Measurements from ENCODE around the gene MAP3K4. TPM values are rescaled to one million over a fixed set of nuclear protein-coding genes. Genes with fewer than 3 reads are reported as not detected.

MAP3K4 gene
- total RNA-seq, 6 donors from 2014 or later: 23.7 to 52.1 (median 40.5) TPM

DNA sequence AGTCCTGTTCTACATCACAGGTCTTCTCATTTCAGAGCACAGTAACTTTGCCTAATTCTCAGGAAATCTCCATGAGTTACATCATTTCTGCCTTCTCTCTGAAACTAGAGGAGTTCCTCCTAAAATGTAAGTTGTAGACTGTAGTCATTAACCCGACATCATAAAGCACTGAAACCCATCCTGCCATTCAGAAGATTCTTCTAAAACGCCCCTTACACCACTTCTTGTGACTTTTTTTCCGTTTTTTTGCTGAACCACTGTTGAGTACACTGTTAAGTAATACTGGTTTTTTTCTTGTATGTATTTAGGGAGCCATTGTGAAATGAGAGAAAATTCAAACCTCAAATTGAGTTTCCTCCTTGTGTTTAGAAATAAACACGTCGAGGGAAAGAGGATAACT lies 117.3 kb downstream of the MAP3K4 start:
- ATAC-seq (ENCODE audit: low FRiP score in 2 of 2) (no peak), DNase-seq (no peak)
- Histone ChIP-seq H3K27ac (no peak overlapping the region), H3K9me3 (no peaks in the 10 kb centered on the region), H3K27me3 (no peaks in the 10 kb centered on the region), H3K36me3 (peaks cover 21 to 97% (median 64%) of the 10 kb centered on the region in 4 donors), H3K4me1 (no peaks in the 10 kb centered on the region), H3K4me3 (no peak overlapping the region)
- TF ChIP-seq POLR2AphosphoS5 (IDR thresholded peaks at IDR 0.05): no peak
- TF ChIP-seq, protein P1, sequence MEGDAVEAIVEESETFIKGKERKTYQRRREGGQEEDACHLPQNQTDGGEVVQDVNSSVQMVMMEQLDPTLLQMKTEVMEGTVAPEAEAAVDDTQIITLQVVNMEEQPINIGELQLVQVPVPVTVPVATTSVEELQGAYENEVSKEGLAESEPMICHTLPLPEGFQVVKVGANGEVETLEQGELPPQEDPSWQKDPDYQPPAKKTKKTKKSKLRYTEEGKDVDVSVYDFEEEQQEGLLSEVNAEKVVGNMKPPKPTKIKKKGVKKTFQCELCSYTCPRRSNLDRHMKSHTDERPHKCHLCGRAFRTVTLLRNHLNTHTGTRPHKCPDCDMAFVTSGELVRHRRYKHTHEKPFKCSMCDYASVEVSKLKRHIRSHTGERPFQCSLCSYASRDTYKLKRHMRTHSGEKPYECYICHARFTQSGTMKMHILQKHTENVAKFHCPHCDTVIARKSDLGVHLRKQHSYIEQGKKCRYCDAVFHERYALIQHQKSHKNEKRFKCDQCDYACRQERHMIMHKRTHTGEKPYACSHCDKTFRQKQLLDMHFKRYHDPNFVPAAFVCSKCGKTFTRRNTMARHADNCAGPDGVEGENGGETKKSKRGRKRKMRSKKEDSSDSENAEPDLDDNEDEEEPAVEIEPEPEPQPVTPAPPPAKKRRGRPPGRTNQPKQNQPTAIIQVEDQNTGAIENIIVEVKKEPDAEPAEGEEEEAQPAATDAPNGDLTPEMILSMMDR (IDR thresholded peaks at IDR 0.05): no peak
- no peak for TF ChIP-seq POLR2A (IDR thresholded peaks at IDR 0.05)
- TF ChIP-seq EP300 (IDR thresholded peaks at IDR 0.05): no peak
- 73 to 75% methylated on average over 5 of the region's 5 CpGs for WGBS, 2 donors

DNA sequence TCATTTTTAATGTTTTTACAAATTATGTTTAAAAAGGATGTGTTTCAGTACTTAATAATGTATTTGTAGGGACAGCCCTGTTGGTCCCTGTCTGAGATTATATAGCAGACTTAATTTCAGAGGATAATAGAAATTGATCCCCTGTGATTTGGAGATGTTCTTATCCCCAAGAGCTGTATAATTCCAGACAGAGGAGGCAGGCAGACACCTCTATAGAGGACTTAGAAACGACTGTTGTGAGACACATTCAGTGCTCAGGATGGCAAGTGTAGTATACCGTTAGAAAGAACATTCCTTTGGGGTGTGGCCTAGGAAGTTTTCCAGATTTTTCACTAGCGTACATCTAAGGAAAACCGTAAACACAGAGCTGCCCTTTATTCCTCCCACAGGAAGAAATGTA lies 117.8 kb downstream of the MAP3K4 start:
- H3K36me3 ChIP-seq: peaks cover 25 to 97% (median 67%) of the 10 kb centered on the region in 4 donors
- no peak overlapping the region for H3K4me3 ChIP-seq
- DNase-seq: no peak
- TF ChIP-seq POLR2AphosphoS5 (IDR thresholded peaks at IDR 0.05) (no peak), EP300 (IDR thresholded peaks at IDR 0.05) (no peak), POLR2A (IDR thresholded peaks at IDR 0.05) (no peak)
- TF ChIP-seq, protein P1 (IDR thresholded peaks at IDR 0.05): no peak
- H3K4me1 ChIP-seq: no peaks in the 10 kb centered on the region
- no peaks in the 10 kb centered on the region for H3K27me3 ChIP-seq
- WGBS, 2 donors: 83 to 89% methylated on average over 4 of the region's 4 CpGs
- no peaks in the 10 kb centered on the region for H3K9me3 ChIP-seq
- H3K27ac ChIP-seq: no peak overlapping the region
- no peak for ATAC-seq (ENCODE audit: low FRiP score in 2 of 2)

DNA sequence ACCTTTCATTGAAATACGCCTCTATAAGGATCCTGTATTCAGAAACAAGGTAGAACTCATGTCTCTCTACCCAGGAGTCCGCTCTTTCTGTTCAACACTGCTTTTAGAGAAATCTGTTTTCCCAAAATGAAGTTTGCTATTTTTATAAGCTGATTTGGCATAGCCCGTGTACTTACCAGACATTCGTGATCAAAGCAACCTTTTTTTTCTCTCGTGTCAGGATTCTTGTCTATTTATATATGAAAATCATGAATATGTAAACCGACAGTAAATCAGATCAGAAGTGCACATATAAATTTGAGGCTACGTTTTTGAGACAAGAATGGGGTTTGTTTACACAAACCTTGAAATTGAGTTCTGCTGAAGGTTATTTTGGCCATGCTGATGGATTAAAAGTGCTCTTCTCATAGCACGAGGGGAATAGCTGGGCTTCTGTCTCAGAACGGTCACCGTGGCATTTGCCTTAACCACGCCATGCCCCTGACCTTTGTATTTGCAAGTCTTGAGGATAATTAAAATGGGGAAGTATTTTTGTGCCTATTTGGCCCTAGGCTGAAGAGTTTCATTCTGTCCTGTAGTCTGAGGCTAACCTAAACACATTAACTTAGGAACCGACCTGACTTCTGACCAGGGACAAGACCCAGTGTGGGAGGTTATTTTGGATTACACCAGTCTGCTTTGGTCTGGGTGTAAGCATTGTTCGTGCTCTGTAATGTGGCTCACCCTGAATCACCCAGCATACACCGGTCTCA lies 118.6 kb downstream of the MAP3K4 start:
- Histone ChIP-seq H3K4me1 (no peaks in the 10 kb centered on the region), H3K9me3 (no peaks in the 10 kb centered on the region), H3K36me3 (peaks cover 26 to 97% (median 70%) of the 10 kb centered on the region in 4 donors), H3K4me3 (no peak overlapping the region), H3K27me3 (no peaks in the 10 kb centered on the region), H3K27ac (peak overlapping the region in 1 of 4 donors; percentile 58)
- no peak for DNase-seq
- TF ChIP-seq EP300 (IDR thresholded peaks at IDR 0.05) (no peak), POLR2AphosphoS5 (IDR thresholded peaks at IDR 0.05) (no peak), POLR2A (IDR thresholded peaks at IDR 0.05) (no peak)
- TF ChIP-seq, protein P1 (IDR thresholded peaks at IDR 0.05): no peak
- ATAC-seq (ENCODE audit: low FRiP score in 2 of 2): peak in 1 of 2 donors; percentile 16
- 90 to 91% methylated on average over 14 of the region's 14 CpGs for WGBS, 2 donors

DNA sequence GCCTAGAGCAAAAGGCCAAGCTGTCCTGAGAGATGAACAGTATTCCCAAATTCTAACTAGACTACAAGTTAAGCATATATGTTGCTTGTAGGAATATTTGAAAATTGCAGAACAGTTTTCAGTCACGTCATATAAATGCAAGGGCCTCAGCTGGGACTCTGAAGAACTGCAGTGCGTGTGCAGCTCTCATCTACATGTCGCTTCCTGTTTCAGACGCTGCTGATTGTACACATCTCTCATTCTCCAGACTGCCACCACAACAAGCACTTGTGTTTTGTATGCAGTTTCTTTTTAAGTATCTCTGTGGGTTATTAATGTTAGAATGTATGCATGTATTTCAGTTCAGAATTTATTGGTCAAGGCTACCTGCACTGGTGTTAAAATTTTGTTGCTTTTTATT lies 119.7 kb downstream of the MAP3K4 start:
- DNase-seq (no peak), ATAC-seq (ENCODE audit: low FRiP score in 2 of 2) (no peak)
- peaks cover 26 to 99% (median 78%) of the 10 kb centered on the region in 4 donors for H3K36me3 ChIP-seq
- H3K27ac ChIP-seq: no peak overlapping the region
- H3K27me3 ChIP-seq: no peaks in the 10 kb centered on the region
- H3K4me3 ChIP-seq: no peak overlapping the region
- 74 to 83% methylated on average over 4 of the region's 4 CpGs for WGBS, 2 donors
- no peaks in the 10 kb centered on the region for H3K4me1 ChIP-seq
- TF ChIP-seq POLR2AphosphoS5 (IDR thresholded peaks at IDR 0.05): no peak
- TF ChIP-seq EP300 (IDR thresholded peaks at IDR 0.05): no peak
- TF ChIP-seq, protein P1 (IDR thresholded peaks at IDR 0.05): no peak
- TF ChIP-seq POLR2A (IDR thresholded peaks at IDR 0.05): no peak
- no peaks in the 10 kb centered on the region for H3K9me3 ChIP-seq

DNA sequence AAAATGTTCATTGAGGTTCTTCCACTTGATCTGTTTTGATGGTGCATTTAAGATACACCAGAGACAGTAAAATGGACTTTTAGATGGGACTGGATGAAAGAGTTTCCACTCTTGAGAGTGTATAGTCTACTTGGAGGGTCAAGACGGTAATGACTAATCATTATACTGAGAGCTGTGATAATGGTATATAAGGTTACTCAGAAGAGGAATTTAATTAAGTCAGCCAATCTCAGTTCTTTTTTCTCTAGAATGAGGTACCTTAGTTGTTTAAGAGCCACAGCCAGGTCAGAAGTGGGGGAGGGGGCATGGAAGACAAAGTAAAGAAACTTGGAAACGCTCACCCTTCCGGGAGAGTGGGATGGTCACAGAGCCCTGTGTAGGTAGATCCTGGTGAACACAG lies 123.9 kb downstream of the MAP3K4 start:
- no peak for DNase-seq
- no peaks in the 10 kb centered on the region for H3K27me3 ChIP-seq
- no peak for ATAC-seq (ENCODE audit: low FRiP score in 2 of 2)
- H3K27ac ChIP-seq: no peak overlapping the region
- H3K36me3 ChIP-seq: peaks cover 7 to 96% (median 62%) of the 10 kb centered on the region in 4 donors
- H3K4me1 ChIP-seq: no peaks in the 10 kb centered on the region
- H3K9me3 ChIP-seq: no peaks in the 10 kb centered on the region
- no peak for TF ChIP-seq POLR2A (IDR thresholded peaks at IDR 0.05)
- TF ChIP-seq, protein P1 (IDR thresholded peaks at IDR 0.05): no peak
- no peak for TF ChIP-seq EP300 (IDR thresholded peaks at IDR 0.05)
- no peak for TF ChIP-seq POLR2AphosphoS5 (IDR thresholded peaks at IDR 0.05)
- H3K4me3 ChIP-seq: no peak overlapping the region
- 90 to 92% methylated on average over 3 of the region's 3 CpGs for WGBS, 2 donors
